Fibroblast of peridontal ligament (primary cell): ENCODE results near the gene ADAMTS12.

Source experiments
- DNase-seq: peaks from one replicate; pipeline ENCODE4 v3.0.0-alpha.2; 2010; ENCODE audit errors: extremely low read depth

The ADAMTS12 gene

DNA sequence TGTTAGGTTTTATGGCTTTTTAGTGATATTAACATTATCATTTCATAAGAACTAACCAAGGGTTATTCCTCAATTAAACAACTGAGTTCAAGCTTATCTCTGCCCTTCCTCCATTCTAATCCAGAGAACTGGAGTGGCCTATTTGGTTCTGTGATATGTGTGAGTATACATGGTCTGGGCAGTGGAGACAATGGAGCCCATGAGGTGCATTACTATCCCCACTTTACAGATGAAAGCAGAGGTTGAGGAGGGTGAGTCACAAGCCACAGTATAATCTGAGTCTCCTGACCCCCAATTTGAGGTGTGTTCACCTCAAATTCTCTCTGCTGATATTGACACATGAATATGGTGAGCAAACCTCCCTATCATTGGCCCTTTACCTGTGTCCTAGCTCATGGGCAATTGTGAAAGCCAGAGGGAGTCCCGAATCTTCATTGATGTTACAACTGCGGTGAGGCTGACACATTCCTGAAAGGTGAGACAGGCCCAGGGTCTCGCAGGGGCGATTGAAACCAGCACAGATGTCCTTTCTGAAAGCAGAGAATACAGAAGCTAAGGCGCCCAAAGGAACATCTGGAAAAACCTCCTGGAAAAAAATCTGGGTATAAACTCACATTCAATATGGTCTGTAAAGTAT lies 233.9 kb downstream of the ADAMTS12 start:
- DNase-seq: no peak

DNA sequence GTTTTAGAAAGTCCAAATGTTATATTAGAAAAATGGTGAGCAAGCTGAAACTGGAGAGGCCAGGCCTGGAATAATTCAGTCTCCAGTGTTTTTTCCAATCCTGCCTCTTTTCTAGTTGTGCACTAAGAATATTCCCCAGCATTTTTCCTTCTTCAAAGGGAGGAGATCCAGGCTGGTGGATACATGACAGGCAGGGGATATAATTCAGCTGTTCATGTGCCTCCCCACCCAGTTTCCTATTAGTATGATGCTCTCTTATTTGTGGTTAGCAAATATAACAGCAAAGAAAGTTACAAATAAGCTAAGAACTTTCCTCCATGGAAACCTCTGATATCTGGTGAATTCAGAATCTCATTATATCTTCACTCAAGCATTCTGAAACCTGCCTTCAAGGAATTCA lies 234.6 kb downstream of the ADAMTS12 start:
- DNase-seq: no peak

DNA sequence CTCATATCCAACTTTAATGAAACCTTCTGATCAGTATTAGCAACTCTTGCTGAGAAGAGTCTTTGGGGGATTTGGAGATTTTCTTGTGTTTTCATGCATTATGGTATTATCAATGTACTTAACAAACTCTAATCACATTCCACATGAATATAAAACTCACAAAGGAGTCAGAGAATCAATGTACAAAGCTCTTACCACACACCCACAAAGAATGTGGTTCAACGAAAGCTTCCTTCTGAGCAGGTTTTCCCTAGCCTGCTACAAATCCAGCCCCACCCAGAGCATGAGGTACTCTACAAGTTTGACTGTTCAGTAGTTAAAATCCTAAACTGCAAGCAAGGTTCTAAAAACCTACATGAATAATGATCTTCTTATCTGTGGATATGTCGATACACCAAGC lies 240.9 kb downstream of the ADAMTS12 start:
- no peak for DNase-seq

DNA sequence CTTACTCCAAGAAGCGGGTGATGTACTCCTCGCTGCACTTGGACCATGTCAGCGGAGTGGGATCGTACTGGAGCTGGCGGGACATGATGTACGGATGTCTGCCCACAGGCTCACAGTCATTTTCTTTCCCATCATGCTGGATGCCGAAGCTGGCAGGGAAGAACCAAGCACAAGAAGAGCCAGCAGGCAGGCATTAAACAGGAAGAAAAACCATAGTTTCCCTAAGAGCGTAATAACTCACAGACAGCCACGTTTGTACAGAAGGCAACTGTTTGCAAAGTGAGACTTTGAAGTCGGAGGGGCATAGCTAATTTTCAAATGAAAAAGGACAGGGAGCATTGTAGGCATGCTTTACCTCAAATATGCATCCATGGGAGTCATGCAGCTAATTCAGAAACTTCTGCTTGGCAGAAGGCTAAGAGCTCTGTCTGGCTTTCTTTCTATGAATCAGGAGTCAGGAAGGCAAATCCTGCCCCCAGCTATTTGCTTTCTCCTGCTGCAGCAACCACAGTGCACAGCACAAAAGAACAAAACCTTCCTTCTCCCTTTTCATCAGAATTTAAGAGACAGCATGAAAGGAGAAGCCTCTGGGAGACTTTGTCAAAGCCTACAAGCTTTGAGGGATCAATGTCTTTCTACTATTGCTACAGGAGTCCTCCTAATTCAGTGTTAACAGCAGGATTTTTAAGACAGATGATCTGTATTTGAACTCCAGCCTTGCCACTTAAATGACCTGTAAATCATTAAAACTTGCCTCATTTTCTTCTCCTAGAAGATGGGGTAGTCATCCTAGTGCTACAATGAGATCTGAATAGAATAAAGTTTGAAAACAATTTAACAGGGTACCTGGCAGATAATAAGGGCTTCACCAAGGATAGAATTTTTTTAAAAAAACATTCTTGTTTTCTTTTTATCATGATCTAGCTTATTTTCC lies 242.0 kb downstream of the ADAMTS12 start:
- DNase-seq: peak; percentile 89

DNA sequence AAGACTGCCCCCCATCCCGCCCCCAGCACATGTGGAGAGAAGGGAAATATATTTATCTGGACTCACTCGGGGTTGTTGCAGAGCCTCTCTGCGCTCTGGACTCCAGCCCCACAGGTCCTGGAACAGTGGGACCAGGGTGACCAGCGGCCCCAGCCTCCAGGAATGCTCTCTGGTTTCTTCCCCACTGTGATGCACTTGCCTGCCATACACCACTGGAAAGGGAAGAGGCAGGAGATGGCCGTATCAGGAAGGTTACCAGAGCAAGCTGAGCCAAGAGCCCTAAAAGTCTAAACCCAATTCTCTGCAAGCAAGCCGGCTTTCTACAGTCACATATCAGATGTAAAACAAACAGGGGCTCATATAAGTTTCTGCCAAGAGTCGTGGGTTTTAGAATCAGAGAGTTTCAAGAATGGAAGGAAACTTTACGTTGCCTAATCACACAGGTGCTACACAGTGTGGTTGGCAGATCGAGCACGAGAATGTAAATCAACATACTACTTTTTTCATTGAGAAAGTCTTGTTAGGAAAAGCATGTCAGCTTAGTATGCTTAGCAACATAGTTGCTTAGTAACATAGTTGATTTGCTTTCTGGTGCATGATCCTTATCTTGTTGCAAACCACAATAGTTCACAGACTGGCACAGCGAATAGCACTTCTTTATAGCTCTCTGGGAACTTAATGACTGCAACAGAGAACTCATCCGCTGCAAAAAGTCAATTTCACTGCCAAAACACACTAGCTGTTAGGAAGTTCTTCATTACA lies 249.9 kb downstream of the ADAMTS12 start:
- peak; percentile 66 for DNase-seq

DNA sequence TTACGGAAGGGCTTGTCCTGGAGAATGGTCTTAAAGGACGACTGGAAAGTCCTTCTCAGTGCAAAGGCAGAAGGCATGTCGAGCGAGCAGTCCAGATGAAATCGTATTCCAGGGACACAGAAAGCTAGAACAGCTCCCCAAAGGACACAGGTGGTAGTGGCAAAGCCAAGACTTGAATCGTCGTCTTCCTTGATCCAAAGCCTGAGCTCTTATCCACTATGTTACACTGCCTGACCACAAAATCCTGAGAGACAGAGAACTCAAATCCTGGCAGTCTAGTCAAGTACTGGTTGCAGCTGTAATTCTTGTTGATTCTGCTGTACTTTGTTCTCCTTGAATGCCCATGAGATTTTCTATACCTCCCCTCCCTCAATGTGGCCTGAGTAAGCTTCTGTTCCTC lies 252.3 kb downstream of the ADAMTS12 start:
- no peak for DNase-seq

DNA sequence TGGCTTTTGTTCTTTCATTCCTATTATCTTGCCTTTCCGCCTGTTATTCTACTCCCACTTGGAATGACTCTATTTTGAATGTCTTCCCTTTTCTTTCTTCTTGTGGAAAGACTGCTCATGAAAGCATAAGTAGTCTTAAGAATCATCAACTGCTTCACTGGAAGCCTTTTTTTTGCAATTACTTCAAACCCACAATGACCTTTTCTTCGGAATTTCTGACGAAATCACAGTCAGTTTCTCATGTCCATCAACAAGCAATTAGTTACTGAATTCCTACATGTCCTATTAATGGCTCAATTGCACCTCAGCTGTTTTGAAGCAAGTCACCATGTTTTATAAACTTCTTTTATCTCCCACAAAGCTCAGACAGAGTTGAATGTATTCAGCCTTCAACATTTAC lies 254.8 kb downstream of the ADAMTS12 start:
- DNase-seq: no peak

DNA sequence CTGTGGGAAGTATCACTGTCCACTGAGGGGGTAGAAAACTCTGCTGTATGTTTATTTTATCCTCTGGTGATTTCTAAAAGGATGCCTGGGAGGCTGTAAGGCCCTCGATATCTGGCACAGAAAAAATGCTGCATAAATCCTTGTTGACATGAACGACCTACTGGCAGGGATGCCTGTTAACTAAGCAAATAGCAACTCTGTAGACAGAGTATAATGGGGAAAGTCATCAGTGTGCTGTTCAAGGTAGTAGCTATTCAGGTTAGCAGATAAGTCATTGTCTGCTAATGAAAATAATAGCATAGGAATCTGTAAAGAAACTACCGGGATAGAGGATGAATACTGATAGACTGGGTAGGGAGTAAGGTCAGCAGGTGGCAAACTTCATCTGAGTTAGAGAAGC lies 256.2 kb downstream of the ADAMTS12 start:
- DNase-seq: no peak

DNA sequence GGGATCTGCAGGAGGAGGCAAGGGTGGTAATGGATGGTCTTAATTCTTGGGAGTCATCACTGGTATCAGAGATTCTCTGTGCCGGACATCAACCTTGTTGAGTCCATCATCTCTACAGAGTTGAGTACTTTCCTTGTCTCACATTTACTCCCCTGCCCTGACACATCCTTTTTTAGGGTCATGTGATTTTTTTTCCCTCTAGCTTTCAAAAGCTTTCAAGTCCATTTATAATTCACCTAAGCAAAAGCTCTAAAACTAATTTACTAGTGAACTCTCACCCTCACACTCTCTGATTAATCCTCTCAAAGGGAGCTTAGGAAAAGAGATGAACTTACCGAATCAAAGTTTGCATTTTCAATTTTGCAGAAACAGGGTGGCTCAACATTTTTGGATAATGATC lies 258.1 kb downstream of the ADAMTS12 start:
- no peak for DNase-seq

DNA sequence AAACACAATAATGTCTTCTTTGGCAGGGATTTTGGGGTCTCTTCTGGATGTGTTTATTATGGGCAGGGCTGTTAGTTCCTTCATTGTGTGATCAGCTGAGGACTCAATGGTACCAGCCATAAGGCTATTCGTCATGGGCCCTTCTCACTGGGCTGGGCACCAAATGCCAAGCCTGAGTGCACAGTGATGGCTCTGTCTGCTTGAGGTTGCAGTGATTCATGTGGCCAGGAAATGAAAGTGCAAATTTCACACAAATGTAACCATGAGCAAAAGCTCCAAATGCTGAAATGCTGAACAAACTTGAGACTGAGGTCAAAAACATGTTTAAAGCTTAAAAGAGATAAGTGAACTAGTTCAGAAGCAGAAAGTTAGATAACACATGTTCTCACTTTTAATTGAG lies 260.0 kb downstream of the ADAMTS12 start:
- DNase-seq: peak; percentile 11

DNA sequence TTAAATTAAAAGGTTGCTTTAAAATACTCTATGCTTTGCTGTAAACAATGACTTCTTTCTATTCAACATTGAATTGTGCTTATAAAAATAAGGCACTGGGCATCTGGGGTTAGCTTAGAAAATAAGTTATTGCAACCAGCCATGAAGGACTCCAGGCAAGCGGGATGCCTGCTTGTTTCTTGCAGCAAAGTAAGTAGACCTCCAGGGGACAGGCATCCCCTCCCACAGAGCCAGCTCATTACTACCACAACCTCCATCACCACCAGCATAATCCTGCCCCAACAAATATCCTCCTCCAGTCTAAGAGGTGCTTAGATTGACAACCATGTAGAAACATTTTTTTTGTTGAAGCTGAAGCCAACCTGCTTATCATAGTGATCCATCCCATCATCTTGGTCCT lies 260.7 kb downstream of the ADAMTS12 start:
- DNase-seq: no peak

DNA sequence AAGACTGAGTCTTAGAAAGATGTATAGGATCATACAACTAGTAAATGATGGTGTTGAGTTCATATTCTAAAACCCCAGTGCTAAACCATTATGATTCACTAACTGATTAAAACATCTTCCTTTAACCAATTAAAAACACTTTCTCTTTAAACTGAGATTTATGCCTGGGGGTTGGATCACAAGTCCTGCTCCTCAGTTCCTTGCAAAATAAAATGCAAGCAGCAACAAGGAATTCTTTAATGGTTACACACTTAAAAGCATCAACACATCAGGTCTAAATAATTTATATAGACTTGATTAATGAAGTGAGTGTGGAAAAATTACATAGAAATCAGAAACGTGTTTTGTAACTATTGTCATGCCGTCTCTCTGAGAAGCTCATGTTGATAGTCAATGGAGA lies 261.8 kb downstream of the ADAMTS12 start:
- DNase-seq: no peak

DNA sequence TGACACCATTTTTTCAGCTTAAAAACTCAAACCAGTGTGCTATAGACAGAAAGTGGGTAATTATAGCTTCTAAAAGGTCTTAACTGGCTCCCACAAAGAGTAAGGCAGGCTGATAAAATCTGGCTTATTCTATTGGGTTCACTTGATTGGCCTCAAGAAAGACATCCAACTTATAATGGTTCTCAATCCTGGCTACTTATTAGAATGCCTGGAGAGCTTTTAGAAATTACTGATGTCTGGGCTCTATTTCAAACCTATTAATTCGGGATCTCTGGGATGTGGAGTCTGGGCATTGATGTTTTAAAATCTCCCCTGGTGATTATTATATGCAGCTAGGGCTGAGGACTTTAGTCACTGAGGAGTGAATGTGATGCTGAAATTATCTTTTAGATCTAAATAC lies 263.0 kb downstream of the ADAMTS12 start:
- DNase-seq: no peak

DNA sequence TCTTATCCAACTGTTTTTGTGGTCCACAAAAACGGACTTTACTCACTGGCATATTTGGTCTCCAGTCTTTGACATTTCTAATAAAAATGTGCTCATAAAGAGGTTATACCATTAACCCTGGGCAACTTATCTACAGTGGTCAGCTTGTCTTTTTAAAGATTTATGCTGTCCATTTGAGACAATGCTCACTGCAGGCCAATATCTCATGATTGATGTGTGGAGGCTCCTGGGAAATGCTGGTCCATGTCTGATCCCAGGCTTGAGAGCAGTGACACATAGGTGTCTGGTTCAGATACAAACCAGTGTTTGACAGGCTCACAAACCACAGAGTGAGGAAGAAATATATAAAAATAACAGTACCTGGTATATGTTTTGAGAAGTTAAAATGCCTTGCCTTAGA lies 270.3 kb downstream of the ADAMTS12 start:
- DNase-seq: no peak

DNA sequence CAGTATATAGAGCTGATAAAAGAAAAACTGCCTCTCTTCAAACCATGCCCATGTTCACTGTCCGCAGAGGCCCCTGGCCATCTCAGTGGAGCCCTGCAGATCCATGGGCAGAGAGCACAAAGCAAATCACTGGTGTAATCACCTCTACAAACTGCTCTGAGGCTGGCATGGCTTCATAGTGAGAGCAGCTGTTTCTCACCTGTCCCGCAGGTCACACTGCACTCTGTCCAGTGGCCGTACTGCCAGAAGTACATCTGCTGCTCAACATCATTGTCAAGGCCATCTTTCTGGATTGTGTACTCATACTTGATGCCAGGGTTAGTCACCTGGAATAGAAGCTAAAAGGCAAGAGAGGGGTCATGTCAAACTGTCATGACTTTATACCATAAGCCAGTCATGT lies 277.8 kb downstream of the ADAMTS12 start:
- no peak for DNase-seq

DNA sequence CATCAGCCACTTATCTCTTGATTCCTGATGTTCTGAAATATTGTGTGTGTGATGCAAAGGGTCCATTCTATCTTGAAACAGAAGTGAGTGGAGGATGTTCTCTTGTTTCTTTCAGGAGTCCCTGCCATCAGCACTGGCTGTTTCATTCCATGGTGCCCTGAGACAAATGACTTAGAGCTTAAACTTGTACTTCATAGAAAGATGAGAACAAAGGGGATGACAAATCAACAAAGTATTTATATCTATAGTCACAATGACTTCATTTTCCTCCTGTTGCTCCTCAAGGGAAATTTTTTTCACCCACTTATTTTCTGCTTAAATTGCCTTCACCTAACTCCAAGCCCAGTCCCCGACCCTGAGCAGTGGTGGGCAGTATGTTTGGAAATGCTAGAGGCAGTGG lies 279.4 kb downstream of the ADAMTS12 start:
- peak; percentile 37 for DNase-seq

DNA sequence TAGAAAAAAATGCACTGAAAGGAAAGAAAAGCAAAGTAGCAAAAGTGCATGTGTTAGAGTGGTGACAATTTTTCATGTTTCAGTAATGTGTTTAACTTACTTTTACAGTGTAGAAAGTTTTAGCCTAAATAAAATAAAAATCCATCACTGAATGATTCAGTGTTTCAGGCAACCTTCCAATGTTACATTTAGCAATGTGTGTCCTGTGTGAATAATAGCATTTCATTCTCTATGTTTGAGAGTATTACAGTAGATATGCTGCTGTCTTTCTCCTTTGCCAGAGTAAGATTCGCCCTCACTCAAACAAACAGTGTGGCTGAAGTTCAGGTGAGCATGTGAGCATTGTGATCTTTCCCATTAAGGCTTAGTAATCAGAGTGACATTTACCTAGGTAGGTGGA lies 279.9 kb downstream of the ADAMTS12 start:
- DNase-seq: peak; percentile 84

DNA sequence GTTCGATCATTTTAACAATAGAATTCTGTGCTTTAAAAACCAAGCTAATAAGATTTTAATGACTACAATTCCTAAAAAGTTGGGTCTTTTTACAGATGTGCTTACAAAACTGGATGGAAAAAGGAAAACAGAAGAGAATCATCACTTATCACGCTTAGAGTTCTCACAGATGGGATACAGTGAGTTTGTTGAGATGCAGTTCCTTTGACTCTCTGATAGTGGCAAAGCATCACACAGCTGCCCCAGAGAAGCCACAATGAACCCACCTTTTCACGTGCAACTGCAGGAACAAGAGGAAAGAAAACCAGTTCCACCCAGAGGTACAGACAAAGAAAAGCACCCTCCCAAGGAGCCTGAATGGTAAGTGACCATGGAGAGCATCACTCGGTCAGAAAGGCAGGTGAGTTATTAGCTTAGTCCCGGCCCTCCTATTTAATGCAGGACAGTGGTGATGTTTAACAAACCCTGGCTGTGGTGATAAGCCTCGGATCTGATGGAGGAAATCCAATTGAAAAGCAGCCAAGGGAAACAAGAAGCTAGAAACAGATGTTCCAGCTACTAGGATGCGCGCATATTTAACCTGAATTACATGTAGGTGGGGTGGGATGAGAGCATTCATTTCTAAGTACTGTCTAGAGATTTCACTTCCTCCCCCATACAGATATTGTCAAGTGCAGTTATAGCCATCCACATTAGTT lies 283.3 kb downstream of the ADAMTS12 start:
- DNase-seq: peak; percentile 5

DNA sequence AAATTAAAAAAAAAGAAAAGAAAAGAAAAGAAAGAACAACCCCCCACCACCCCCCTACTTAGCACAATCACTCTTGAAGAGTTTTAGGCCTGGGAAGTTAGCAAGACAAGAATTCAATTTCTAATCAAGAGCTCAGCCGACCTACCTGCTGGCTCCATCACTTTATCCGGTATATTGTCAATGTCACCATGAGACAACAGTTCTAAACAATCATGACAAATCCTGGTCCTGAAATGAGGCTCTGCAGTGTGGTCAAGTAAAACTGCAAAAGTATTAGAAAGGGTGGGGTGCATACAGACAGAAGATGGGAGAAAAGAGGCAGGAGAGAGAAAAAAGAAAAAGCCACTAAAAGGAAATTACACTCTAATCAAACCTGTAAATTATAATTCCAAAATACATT lies 287.3 kb downstream of the ADAMTS12 start:
- DNase-seq: no peak

DNA sequence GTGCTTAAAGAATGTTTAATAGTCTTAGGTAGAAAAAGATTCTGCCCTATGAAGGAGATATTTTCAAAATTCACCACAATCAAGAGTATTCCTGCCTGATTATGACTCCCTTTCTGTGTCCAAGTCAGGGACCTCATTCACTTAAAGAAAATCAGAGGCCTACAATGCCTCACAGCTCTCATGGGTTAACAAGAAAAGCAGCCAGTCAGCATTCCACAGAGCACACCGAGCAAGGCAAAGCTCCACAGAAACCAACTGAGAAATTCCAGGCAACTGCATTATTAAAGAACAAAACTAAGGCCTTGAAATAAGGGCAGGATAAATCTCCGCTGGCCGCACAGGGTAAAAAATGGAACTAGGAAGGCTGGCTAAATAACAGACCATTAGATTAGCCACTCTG lies 289.9 kb downstream of the ADAMTS12 start:
- no peak for DNase-seq

DNA sequence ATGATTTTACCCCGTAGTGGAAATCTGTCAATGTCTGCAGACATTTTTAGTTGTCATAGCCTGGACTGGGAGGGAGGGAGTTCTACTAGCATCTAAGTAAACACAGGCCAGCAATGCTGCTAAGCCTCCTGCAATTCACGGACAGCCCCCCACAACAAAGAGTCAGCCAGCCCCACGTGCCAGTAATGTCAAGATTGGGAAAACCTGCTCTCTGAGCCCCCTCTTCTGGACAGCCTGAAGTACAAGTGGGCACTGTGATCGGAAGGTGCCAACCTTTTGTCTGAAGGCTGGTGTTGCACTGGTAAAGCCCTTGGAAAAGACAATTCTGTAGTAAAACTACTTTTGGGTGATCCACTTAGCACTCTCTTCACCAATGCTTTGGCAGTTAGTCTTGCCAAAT lies 296.5 kb downstream of the ADAMTS12 start:
- DNase-seq: no peak

DNA sequence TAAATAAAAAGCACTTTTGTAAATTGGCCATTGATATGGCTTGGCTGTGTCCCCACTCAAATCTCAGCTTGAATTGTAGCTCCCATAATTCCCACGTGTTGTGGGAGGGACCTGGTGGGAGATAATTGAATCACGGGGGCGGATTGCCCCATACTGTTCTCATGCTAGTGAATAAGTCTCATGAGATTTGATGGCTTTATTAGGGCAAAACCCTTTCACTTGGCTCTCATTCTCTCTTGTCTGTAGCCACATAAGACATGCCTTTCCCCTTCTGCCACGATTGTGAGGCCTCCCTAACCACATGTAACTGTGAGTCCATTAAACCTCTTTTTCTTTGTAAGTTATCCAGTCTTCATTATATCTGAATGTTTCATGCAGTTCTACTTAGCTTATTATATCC lies 297.8 kb downstream of the ADAMTS12 start:
- DNase-seq: peak; percentile 24
